K562 (cell line): Measurements from ENCODE around the gene NRXN2. TPM values are rescaled to one million over a fixed set of nuclear protein-coding genes. Genes with fewer than 3 reads are reported as not detected.

Experiments
- ATAC-seq: fragments of 200-7000 bp; cut with Tn5 transposase; 3 replicates; pipeline ENCODE4 v1.9.1; 2020; ENCODE audit warnings: moderate library complexity
- BruUV-seq: library from RNA; stranded (reverse); fragments of 400-500 nt; replicated peaks from 2 replicates; lab custom pipeline; 2021; lab: Mats Ljungman, UMichigan
- CTCF ChIA-PET: fragments of 300-600 bp; formaldehyde crosslinking; extraction: SDS; loops from one replicate; lab custom pipeline; 2021; ENCODE audit warnings: low intra/inter-chr PET ratio; lab: Yijun Ruan, JAX
- POLR2A ChIA-PET: fragments of 300-600, 350-650 bp; sonication (Branson Sonifier 250); formaldehyde crosslinking; extraction: SDS; loops from one replicate; lab custom pipeline; 2021; ENCODE audit warnings: antibody characterized with exemption, inconsistent platforms; lab: Yijun Ruan, JAX
- DNase-seq, 4 experiments: peaks; one replicate each; pipeline versions ENCODE4 v3.0.0 to v3.0.0-alpha.2; 2011 to 2018; ENCODE audit warnings: low spot score in 3 of 4, mixed read lengths in 3 of 4; ENCODE audit errors: extremely low read depth in 1 of 4
- FAIRE-seq: peaks from 2 replicates; lab custom pipeline; 2011; peaks lifted over from hg19 to GRCh38; lab: Jason Lieb, UNC
- H2AFZ ChIP-seq: 2 replicates; pipeline ENCODE4 v1.6.0; 2011; ENCODE audit warnings: low read depth, low read length, control low read depth, inconsistent platforms
- H3K27ac ChIP-seq: fragments of 200-600 bp; 3 replicates; pipeline ENCODE4 v1.8.0; 2011; ENCODE audit warnings: low read depth, mild to moderate bottlenecking, control low read depth, inconsistent platforms, low read length, moderate library complexity, mixed read lengths; ENCODE audit errors: extremely low read depth
- H3K27me3 ChIP-seq, 2 experiments: fragments of 300-600 bp in 1 of 2; 2 replicates in 1 of 2; 3 replicates in 1 of 2; pipeline versions ENCODE4 v1.6.0 to v1.8.0; 2011; ENCODE audit warnings: inconsistent platforms in 2 of 2, low read length in 2 of 2, mild to moderate bottlenecking in 1 of 2, mixed read lengths in 1 of 2, moderate library complexity in 1 of 2; ENCODE audit not compliant: control insufficient read depth in 2 of 2, insufficient read depth in 2 of 2
- H3K36me3 ChIP-seq: fragments of 300-600 bp; 3 replicates; pipeline ENCODE4 v1.8.0; 2011; ENCODE audit warnings: mild to moderate bottlenecking, low read length, inconsistent platforms; ENCODE audit not compliant: control insufficient read depth, insufficient read depth
- H3K4me1 ChIP-seq, 2 experiments: fragments of 200-600 bp in 1 of 2; replicated peaks in 1 of 2; 2 replicates in 1 of 2; 3 replicates in 1 of 2; pipeline versions ENCODE4 v1.5.1 to v1.8.0; 2011; ENCODE audit warnings: inconsistent platforms in 2 of 2, low read length in 2 of 2, mild to moderate bottlenecking in 1 of 2, mixed read lengths in 1 of 2, moderate library complexity in 1 of 2; ENCODE audit not compliant: control insufficient read depth in 2 of 2, insufficient read depth in 2 of 2
- H3K4me2 ChIP-seq: 2 replicates; pipeline ENCODE4 v1.6.1; 2011; ENCODE audit warnings: low read length, control low read depth, inconsistent platforms, mixed read lengths; ENCODE audit not compliant: insufficient read depth
- H3K4me3 ChIP-seq: fragments of 200-600 bp; sonication (generic), shearing (Covaris generic); 2 replicates; pipeline ENCODE4 v1.5.1; 2016; ENCODE audit warnings: control low read depth, inconsistent platforms
- H3K79me2 ChIP-seq: fragments of 200-600 bp; 3 replicates; pipeline ENCODE4 v1.8.0; 2011; ENCODE audit warnings: low read length, inconsistent platforms; ENCODE audit not compliant: control insufficient read depth, insufficient read depth
- H3K9ac ChIP-seq, 2 experiments: 2 replicates each; pipeline versions ENCODE4 v1.6.0 to v1.6.1; 2011; ENCODE audit warnings: low read depth in 2 of 2, low read length in 2 of 2, control low read depth in 1 of 2, inconsistent platforms in 1 of 2, mild to moderate bottlenecking in 1 of 2, mixed read lengths in 1 of 2; ENCODE audit not compliant: insufficient read depth in 1 of 2
- H3K9me1 ChIP-seq: one replicate; pipeline ENCODE4 v1.6.0; 2011; ENCODE audit warnings: inconsistent platforms, mild to moderate bottlenecking, low read length, moderate library complexity; ENCODE audit not compliant: control insufficient read depth, insufficient read depth
- H3K9me3 ChIP-seq: replicated peaks from 2 replicates; pipeline ENCODE4 v1.5.1; 2011; ENCODE audit warnings: low read depth, low read length, inconsistent platforms; ENCODE audit not compliant: control insufficient read depth, insufficient read depth
- H4K20me1 ChIP-seq: replicated peaks from 2 replicates; pipeline ENCODE4 v1.6.1; 2011; ENCODE audit warnings: low read length, inconsistent platforms, mixed read lengths; ENCODE audit not compliant: control insufficient read depth, insufficient read depth
- ARID1B ChIP-seq: fragments of 450-650 bp; IDR thresholded peaks from 2 replicates; pipeline ENCODE4 v1.6.1; 2016; ENCODE audit warnings: antibody characterized with exemption, mild to moderate bottlenecking, inconsistent platforms
- CAMTA2 ChIP-seq: fragments of 250-450 bp; sonication (Bioruptor Pico); conservative IDR thresholded peaks from 2 replicates; pipeline ENCODE4 v1.5.1; 2022
- CBFA2T2 ChIP-seq: fragments of 450-650 bp; conservative IDR thresholded peaks from 2 replicates; pipeline ENCODE4 v1.6.1; 2017; ENCODE audit warnings: mild to moderate bottlenecking
- CBFA2T3 ChIP-seq: fragments of 450-650 bp; IDR thresholded peaks from 2 replicates; pipeline ENCODE4 v1.6.1; 2017
- CTBP1 ChIP-seq: fragments of 450-650 bp; IDR thresholded peaks from 2 replicates; pipeline ENCODE4 v1.6.1; 2016; ENCODE audit warnings: borderline replicate concordance
- FOSL1 ChIP-seq: fragments of 200-800 bp; sonication (Bioruptor generic); conservative IDR thresholded peaks from 2 replicates; pipeline ENCODE4 v1.6.1; 2016; ENCODE audit warnings: missing genetic modification characterization, missing compliant biosample characterization
- FOXA3 ChIP-seq, 2 experiments: fragments of 450-650 bp in 1 of 2; sonication (generic) in 1 of 2; formaldehyde crosslinking; IDR thresholded peaks in 1 of 2; conservative IDR thresholded peaks in 1 of 2; 2 replicates each; pipeline versions ENCODE4 v1.4.0 to v1.8.0; 2020 to 2022; ENCODE audit warnings: mild to moderate bottlenecking in 2 of 2, missing genetic modification reagents in 1 of 2
- HINFP ChIP-seq: fragments of 450-650 bp; conservative IDR thresholded peaks from 2 replicates; pipeline ENCODE4 v1.6.1; 2016; ENCODE audit warnings: missing genetic modification characterization, low read depth, mild to moderate bottlenecking, control low read depth, missing compliant biosample characterization
- KDM1A ChIP-seq, 2 experiments: fragments of 450-650 bp; IDR thresholded peaks; 2 replicates each; pipeline ENCODE4 v1.6.1; 2016; ENCODE audit warnings: mild to moderate bottlenecking in 2 of 2
- MYNN ChIP-seq, 2 experiments: sonication (generic); formaldehyde crosslinking in 1 of 2; IDR thresholded peaks; 2 replicates each; pipeline versions ENCODE4 v1.5.0 to v1.6.1; 2016 to 2020; ENCODE audit warnings: antibody characterized with exemption in 1 of 2, missing genetic modification reagents in 1 of 2
- NCOR1 ChIP-seq: fragments of 450-650 bp; IDR thresholded peaks from 2 replicates; pipeline ENCODE4 v1.6.1; 2016; ENCODE audit warnings: mild to moderate bottlenecking, moderate library complexity
- TCF3 ChIP-seq: sonication (generic); formaldehyde crosslinking; IDR thresholded peaks from 2 replicates; pipeline ENCODE4 v1.4.0; 2020; ENCODE audit warnings: mild to moderate bottlenecking, missing genetic modification reagents
- WGBS: fragments of 100-300 bp; shearing (Covaris generic); methylation state at CpG from one replicate; pipeline ENCODE4 v1.1.6; 2016; ENCODE audit warnings: low coverage, mixed read lengths; ENCODE audit not compliant: insufficient coverage; ENCODE audit errors: missing lambda C conversion rate; 5-methylcytosine and 5-hydroxymethylcytosine counted together
- in situ Hi-C: fragments of 300-500 bp; cut with MboI; formaldehyde crosslinking; loops from 4 replicates; pipeline ENCODE4 v1.15.0; 2018; ENCODE audit warnings: inconsistent platforms, mixed read lengths
- intact Hi-C: fragments of 100-400 bp; cut with micrococcal nuclease; formaldehyde crosslinking; loops from 2 replicates; pipeline ENCODE4 v1.14.2; 2022
- polyA plus RNA-seq, 8 experiments: library from polyadenylated mRNA; depleted of rRNA in 4 of 8; stranded (reverse) in 5 of 8; unstranded in 3 of 8; fragments of >200 nt; fragmentation: Nextera tagmentation in 2 of 8; fragmentation: Illumina TruSeq in 1 of 8; extraction: Ambion mirVana in 2 of 8; extraction: Trizol in 1 of 8; gene quantifications; 2 replicates each; pipeline versions ENCODE4 v1.2.1 to v1.2.3, GENCODE V29; 2011 to 2014; ENCODE audit warnings: inconsistent platforms in 1 of 8, missing spikeins in 1 of 8
- total RNA-seq, 7 experiments: library from RNA; depleted of rRNA in 6 of 7; stranded (reverse); fragments of >200 nt in 6 of 7; fragmentation: Illumina TruSeq in 2 of 7; extraction: Trizol in 2 of 7; gene quantifications; 2 replicates each; pipeline versions ENCODE4 v1.2.1 to v1.2.3, GENCODE V29; 2011 to 2021; ENCODE audit warnings: low replicate concordance in 1 of 7
- TF ChIP-seq, protein P1 (sequence below): fragments of 450-650 bp; IDR thresholded peaks from 2 replicates; pipeline ENCODE4 v1.6.1; 2016; ENCODE audit warnings: low read depth

The NRXN2 gene
- total and polyA plus RNA-seq, 9 of the 15 experiments (the other 6 are each of a cell fraction or from before 2014, with no cell fraction given), result 0.07 to 0.47 (median 0.15) TPM; not detected in 4

- Histone ChIP-seq H3K27ac (no peak overlapping the region), H4K20me1 (no peaks in the 10 kb centered on the region), H3K9me3 (no peaks in the 10 kb centered on the region), H3K27me3 (peaks cover 10 to 60% of the 10 kb centered on the region in 2 experiments; a peak in 4 of 5 replicates), H3K36me3 (no peaks in the 10 kb centered on the region), H3K4me1 (peaks cover 0 to 6% of the 10 kb centered on the region in 2 experiments; a peak in 3 of 5 replicates), H3K4me3 (no peak overlapping the region), H3K9me1 (no peaks in the 10 kb centered on the region), H3K9ac (no peak overlapping the region), H3K4me2 (no peak overlapping the region), H3K79me2 (no peaks in the 10 kb centered on the region), H2AFZ (no peak overlapping the region)
- 7% methylated on average over 8 of the region's 8 CpGs for WGBS
- CTCF ChIA-PET, result interaction anchor here (0.5 kb wide), 1 partner anchor 14 kb away, joined by 5 read pairs; no protein-coding TSS in a partner anchor
- in situ Hi-C loops, result no loop called here
- ATAC-seq, result no peak
- POLR2A ChIA-PET, result interaction anchor here (0.6 to 1.9 kb wide), 2 partner anchors 9 to 680 kb away, joined by 3 to 8 read pairs; no protein-coding TSS in a partner anchor
- intact Hi-C loops, result no loop called here
- peak; percentile 26 for FAIRE-seq
- peak in 2 of 4 experiments; percentile 31 to 38 for DNase-seq
- no TSS peak for BruUV-seq
- TF ChIP-seq, protein P1, sequence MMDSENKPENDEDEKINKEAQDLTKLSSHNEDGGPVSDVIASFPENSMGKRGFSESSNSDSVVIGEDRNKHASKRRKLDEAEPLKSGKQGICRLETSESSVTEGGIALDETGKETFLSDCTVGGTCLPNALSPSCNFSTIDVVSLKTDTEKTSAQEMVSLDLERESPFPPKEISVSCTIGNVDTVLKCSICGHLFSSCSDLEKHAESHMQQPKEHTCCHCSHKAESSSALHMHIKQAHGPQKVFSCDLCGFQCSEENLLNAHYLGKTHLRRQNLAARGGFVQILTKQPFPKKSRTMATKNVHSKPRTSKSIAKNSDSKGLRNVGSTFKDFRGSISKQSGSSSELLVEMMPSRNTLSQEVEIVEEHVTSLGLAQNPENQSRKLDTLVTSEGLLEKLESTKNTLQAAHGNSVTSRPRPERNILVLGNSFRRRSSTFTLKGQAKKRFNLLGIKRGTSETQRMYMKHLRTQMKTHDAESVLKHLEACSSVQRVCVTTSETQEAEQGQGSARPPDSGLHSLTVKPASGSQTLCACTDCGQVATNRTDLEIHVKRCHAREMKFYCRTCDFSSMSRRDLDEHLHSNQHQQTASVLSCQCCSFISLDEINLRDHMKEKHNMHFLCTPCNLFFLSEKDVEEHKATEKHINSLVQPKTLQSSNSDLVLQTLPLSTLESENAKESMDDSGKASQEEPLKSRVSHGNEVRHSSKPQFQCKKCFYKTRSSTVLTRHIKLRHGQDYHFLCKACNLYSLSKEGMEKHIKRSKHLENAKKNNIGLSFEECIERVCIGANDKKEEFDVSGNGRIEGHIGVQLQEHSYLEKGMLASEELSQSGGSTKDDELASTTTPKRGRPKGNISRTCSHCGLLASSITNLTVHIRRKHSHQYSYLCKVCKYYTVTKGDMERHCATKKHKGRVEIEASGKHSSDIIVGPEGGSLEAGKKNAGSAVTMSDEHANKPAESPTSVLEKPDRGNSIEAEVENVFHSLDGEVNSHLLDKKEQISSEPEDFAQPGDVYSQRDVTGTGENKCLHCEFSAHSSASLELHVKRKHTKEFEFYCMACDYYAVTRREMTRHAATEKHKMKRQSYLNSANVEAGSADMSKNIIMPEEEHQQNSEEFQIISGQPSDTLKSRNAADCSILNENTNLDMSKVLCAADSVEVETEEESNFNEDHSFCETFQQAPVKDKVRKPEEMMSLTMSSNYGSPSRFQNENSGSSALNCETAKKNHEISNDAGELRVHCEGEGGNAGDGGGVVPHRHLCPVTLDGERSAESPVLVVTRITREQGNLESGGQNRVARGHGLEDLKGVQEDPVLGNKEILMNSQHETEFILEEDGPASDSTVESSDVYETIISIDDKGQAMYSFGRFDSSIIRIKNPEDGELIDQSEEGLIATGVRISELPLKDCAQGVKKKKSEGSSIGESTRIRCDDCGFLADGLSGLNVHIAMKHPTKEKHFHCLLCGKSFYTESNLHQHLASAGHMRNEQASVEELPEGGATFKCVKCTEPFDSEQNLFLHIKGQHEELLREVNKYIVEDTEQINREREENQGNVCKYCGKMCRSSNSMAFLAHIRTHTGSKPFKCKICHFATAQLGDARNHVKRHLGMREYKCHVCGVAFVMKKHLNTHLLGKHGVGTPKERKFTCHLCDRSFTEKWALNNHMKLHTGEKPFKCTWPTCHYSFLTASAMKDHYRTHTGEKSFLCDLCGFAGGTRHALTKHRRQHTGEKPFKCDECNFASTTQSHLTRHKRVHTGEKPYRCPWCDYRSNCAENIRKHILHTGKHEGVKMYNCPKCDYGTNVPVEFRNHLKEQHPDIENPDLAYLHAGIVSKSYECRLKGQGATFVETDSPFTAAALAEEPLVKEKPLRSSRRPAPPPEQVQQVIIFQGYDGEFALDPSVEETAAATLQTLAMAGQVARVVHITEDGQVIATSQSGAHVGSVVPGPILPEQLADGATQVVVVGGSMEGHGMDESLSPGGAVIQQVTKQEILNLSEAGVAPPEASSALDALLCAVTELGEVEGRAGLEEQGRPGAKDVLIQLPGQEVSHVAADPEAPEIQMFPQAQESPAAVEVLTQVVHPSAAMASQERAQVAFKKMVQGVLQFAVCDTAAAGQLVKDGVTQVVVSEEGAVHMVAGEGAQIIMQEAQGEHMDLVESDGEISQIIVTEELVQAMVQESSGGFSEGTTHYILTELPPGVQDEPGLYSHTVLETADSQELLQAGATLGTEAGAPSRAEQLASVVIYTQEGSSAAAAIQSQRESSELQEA, result no peak
- TF ChIP-seq FOSL1 (tag) (0 out of 2 replicates have a peak, but pooled peaks have one; percentile 20), TCF3 (CRISPR knock-in tag) (peak; percentile 43; the same call in 1 of the 2 replicates), FOXA3 (CRISPR knock-in tag; conservative IDR thresholded peaks at IDR 0.05 in 1 of 2, IDR thresholded peaks at IDR 0.05 in 1 of 2) (0 out of 4 replicates have a peak, but pooled peaks of 1 of the 2 experiments have one; percentile 22), ARID1B (peak; percentile 27; the same call in 1 of the 2 replicates), CAMTA2 (CRISPR knock-in tag) (no peak), HINFP (tag) (no peak), NCOR1 (peak; percentile 17; the same call in 1 of the 2 replicates), MYNN (IDR thresholded peaks at IDR 0.05) (peak; percentile 88), MYNN (CRISPR knock-in tag; IDR thresholded peaks at IDR 0.05) (peak; percentile 46; the same call in 1 of the 2 replicates), CTBP1 (peak; percentile 61), CBFA2T3 (peak; percentile 59; the same call in 1 of the 2 replicates), CBFA2T2 (0 out of 2 replicates have a peak, but pooled peaks have one; percentile 3), KDM1A (IDR thresholded peaks at IDR 0.05) (0 out of 4 replicates have a peak, but pooled peaks of 1 of the 2 experiments have one; percentile 25)
These were observed 27.0 kb downstream of the NRXN2 start for GRCh38 chr11:64696045-64696444.
